ENCODE measurements around the gene DRD4. TPM values are rescaled to one million over a fixed set of nuclear protein-coding genes. Genes with fewer than 3 reads are reported as not detected.

DRD4 gene
- polyA plus RNA-seq, 1 donor (not counting 4 experiments of a cell fraction or from before 2014, with no cell fraction given) = not detected

DNA sequence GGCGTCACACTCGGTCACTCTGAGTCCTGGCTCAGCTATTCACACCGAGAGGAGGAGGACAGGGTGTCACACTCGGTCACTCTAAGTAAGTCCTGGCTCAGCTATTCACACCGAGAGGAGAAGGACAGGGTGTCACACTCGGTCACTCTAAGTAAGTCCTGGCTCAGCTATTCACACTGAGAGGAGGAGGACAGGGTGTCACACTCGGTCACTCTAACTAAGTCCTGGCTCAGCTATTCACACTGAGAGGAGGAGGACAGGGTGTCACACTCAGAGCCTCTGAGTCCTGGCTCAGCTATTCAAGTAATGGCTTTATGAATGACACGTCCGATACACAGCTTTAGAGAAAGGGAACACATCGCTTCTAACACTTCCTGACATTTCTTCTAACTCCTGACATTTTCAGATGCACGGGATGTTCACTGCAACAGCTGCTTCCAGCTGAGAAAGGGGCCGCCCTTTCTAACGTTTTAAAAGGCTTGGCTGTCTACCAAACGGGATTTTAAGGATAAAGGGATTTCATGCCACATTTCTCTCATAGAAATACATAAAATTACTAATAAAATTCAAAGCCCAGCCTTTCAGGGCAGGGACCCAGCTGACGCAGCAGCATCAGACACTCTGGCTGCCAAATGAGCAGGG, 28.1 kb downstream of the DRD4 start:
- H3K9me1 ChIP-seq (ENCODE audit: control insufficient read depth, extremely low read depth, insufficient read depth, low read length) = no peaks in the 10 kb centered on the region
- H4K20me1 ChIP-seq (ENCODE audit: control insufficient read depth, extremely low read depth, insufficient read depth, low read length) = peaks cover 3% of the 10 kb centered on the region
- H2AFZ ChIP-seq (ENCODE audit: control insufficient read depth, low read length) = no peak overlapping the region
- H3K9me3 ChIP-seq (ENCODE audit: control insufficient read depth, low read depth, low read length) = no peaks in the 10 kb centered on the region
- DNase-seq (ENCODE audit: low read depth, low spot score) (no peak), FAIRE-seq (no peak)
- TF ChIP-seq, protein P1, sequence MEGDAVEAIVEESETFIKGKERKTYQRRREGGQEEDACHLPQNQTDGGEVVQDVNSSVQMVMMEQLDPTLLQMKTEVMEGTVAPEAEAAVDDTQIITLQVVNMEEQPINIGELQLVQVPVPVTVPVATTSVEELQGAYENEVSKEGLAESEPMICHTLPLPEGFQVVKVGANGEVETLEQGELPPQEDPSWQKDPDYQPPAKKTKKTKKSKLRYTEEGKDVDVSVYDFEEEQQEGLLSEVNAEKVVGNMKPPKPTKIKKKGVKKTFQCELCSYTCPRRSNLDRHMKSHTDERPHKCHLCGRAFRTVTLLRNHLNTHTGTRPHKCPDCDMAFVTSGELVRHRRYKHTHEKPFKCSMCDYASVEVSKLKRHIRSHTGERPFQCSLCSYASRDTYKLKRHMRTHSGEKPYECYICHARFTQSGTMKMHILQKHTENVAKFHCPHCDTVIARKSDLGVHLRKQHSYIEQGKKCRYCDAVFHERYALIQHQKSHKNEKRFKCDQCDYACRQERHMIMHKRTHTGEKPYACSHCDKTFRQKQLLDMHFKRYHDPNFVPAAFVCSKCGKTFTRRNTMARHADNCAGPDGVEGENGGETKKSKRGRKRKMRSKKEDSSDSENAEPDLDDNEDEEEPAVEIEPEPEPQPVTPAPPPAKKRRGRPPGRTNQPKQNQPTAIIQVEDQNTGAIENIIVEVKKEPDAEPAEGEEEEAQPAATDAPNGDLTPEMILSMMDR (optimal IDR thresholded peaks at IDR 0.05 in 1 of 3, IDR thresholded peaks at IDR 0.05 in 1 of 3, conservative IDR thresholded peaks at IDR 0.05 in 1 of 3; ENCODE audit: extremely low read depth in 1 of 3, insufficient read depth in 2 of 3, low read length in 3 of 3) = no peak
- no peak for TF ChIP-seq EZH2 (IDR thresholded peaks at IDR 0.05; ENCODE audit: low read length)
- H3K36me3 ChIP-seq (ENCODE audit: control insufficient read depth in 2 of 2, extremely low read depth in 1 of 2, insufficient read depth in 2 of 2, low read length in 2 of 2) = peaks cover 6 to 11% of the 10 kb centered on the region in 2 experiments
- H3K4me1 ChIP-seq (ENCODE audit: control insufficient read depth, extremely low read depth, insufficient read depth, low read length) = no peaks in the 10 kb centered on the region
- H3K4me2 ChIP-seq (ENCODE audit: control insufficient read depth, extremely low read depth, insufficient read depth, low read depth, low read length) = no peak overlapping the region
- H3K9ac ChIP-seq (ENCODE audit: control insufficient read depth, extremely low read depth, insufficient read depth, low read length) = no peak overlapping the region
- peaks cover 2% of the 10 kb centered on the region for H3K79me2 ChIP-seq (ENCODE audit: control insufficient read depth, insufficient read depth, low read length)
- no peak overlapping the region for H3K27ac ChIP-seq (ENCODE audit: control insufficient read depth, insufficient read depth, low read length)
- H3K27me3 ChIP-seq (ENCODE audit: control insufficient read depth, extremely low read depth, insufficient read depth, low read length) = no peaks in the 10 kb centered on the region
- no peak overlapping the region for H3K4me3 ChIP-seq (ENCODE audit: control insufficient read depth in 2 of 3, extremely low read depth in 1 of 3, insufficient read depth in 2 of 3, low read depth in 1 of 3, low read length in 3 of 3)
- dilution Hi-C loops (cut with MboI; ENCODE audit: extremely low pct_ligation_motif_present, low sequenced_read_pairs) = no loop called here

DNA sequence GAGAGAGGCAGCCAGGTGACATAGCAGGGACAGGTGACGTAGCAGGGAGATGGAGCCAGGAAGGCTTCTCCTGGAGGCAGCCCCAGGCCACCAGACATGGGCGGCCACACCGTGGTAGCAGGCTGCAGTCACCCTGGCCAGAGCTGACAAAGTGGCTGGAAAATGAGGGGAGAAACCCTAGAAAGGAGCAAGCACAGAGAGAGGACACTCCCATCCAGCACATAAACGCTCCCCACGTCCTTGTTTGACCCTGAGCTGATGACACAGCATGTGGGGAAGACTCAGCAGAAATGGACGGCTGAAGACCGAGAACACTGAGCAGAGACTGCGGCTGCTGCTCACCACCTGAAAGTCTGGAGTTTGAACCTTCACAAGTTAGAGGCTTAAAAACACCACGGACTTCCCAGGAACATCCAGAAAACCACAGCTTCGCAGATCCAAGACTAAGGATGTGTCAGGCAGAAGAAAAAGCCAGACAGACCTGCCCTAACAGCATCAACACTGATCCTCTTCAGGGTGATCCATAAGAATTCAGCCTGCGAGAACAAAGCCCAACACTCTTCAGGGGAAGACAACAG, 28.7 kb downstream of the DRD4 start:
- H3K27ac ChIP-seq (ENCODE audit: control insufficient read depth, insufficient read depth, low read length) = no peak overlapping the region
- no peaks in the 10 kb centered on the region for H3K9me1 ChIP-seq (ENCODE audit: control insufficient read depth, extremely low read depth, insufficient read depth, low read length)
- no peak overlapping the region for H3K4me3 ChIP-seq (ENCODE audit: control insufficient read depth in 2 of 3, extremely low read depth in 1 of 3, insufficient read depth in 2 of 3, low read depth in 1 of 3, low read length in 3 of 3)
- H4K20me1 ChIP-seq (ENCODE audit: control insufficient read depth, extremely low read depth, insufficient read depth, low read length) = peaks cover 3% of the 10 kb centered on the region
- dilution Hi-C loops (cut with MboI; ENCODE audit: extremely low pct_ligation_motif_present, low sequenced_read_pairs) = no loop called here
- H3K36me3 ChIP-seq (ENCODE audit: control insufficient read depth in 2 of 2, extremely low read depth in 1 of 2, insufficient read depth in 2 of 2, low read length in 2 of 2) = peaks cover 6 to 11% of the 10 kb centered on the region in 2 experiments
- DNase-seq (ENCODE audit: low read depth, low spot score) (no peak), FAIRE-seq (no peak)
- H3K9ac ChIP-seq (ENCODE audit: control insufficient read depth, extremely low read depth, insufficient read depth, low read length) = no peak overlapping the region
- no peaks in the 10 kb centered on the region for H3K4me1 ChIP-seq (ENCODE audit: control insufficient read depth, extremely low read depth, insufficient read depth, low read length)
- H2AFZ ChIP-seq (ENCODE audit: control insufficient read depth, low read length) = no peak overlapping the region
- H3K79me2 ChIP-seq (ENCODE audit: control insufficient read depth, insufficient read depth, low read length) = peaks cover 2% of the 10 kb centered on the region
- H3K4me2 ChIP-seq (ENCODE audit: control insufficient read depth, extremely low read depth, insufficient read depth, low read depth, low read length) = no peak overlapping the region
- no peaks in the 10 kb centered on the region for H3K27me3 ChIP-seq (ENCODE audit: control insufficient read depth, extremely low read depth, insufficient read depth, low read length)
- TF ChIP-seq, protein P1 (optimal IDR thresholded peaks at IDR 0.05 in 1 of 3, IDR thresholded peaks at IDR 0.05 in 1 of 3, conservative IDR thresholded peaks at IDR 0.05 in 1 of 3; ENCODE audit: extremely low read depth in 1 of 3, insufficient read depth in 2 of 3, low read length in 3 of 3) = no peak
- no peak for TF ChIP-seq EZH2 (IDR thresholded peaks at IDR 0.05; ENCODE audit: low read length)
- no peaks in the 10 kb centered on the region for H3K9me3 ChIP-seq (ENCODE audit: control insufficient read depth, low read depth, low read length)
